HG03354 (cell line): Measurements from ENCODE around the gene MRPL36.

Experiments
- ATAC-seq: cut with Tn5 transposase; IDR thresholded peaks from one replicate; pipeline ENCODE4 v1.9.1; 2021; ENCODE audit warnings: mild to moderate bottlenecking; ENCODE audit not compliant: unreplicated experiment, poor library complexity, severe bottlenecking

Gene MRPL36

DNA sequence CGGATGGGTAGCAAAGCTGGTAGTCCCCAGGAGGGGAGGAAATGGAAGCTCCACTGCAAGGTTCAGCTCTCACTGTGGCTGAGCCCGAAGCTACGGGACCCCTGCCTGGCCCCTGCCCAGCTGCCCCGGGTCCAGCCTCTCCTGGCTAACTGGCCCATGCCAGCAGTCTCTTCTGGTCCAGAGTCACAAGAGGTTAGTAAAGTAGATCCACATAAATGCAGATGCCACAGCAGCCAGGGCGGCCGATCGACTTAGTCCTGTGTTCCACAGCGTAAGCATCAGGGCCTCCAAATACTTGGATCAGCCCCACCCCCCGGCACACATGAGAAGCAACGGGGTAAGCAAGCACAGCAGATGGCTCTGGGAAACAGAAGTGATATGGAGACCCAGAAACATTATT is 42.1 kb downstream of the MRPL36 start:
- no peak for ATAC-seq

DNA sequence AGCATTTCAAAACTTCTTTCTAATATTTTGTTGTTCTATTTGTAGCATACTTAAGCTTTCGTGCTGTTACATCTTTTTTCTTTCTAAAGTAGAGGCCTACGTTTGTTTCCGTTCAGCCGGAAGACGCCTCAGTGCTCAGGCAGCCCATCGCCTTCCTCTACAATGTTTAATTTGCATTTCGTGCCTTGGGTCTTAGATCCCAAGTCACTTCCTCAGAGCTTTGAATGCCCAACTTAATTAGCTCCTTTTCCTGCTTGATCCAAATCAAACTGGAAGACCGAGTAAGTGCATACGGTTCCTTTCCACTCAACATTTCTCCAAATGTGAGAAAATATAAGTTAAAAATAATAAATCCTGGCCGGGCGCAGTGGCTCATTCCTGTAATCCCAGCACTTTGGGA is 43.2 kb downstream of the MRPL36 start:
- no peak for ATAC-seq

DNA sequence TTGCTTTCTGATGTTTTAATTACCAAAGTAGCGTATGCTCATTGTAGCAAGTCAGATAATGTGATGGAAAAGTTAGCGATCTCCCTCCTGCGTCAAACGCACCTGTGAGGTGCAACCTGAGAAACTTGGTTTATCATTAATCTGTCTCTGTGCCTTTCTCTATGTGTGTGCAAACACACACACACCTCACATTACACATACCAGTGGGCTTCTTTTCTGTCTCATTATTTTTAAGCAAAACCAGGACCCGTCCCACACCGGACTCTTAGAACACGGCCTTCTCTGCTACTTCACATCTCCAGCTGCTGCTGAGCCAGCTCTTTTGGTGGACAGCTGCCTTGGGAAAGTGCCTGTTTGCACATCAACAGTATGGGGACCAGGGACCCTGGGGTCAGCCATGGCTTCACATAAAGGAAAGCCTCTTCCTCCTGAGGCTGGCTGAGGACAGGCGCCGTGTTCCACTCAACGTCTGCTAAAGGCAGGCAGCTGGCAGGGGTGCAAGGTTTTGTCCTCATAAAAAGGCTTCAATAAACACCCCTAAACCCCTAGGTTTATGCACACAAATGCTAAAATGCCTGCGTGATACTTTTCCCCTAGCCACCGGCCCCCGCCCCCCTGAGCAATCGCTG is 44.2 kb downstream of the MRPL36 start:
- ATAC-seq: no peak

DNA sequence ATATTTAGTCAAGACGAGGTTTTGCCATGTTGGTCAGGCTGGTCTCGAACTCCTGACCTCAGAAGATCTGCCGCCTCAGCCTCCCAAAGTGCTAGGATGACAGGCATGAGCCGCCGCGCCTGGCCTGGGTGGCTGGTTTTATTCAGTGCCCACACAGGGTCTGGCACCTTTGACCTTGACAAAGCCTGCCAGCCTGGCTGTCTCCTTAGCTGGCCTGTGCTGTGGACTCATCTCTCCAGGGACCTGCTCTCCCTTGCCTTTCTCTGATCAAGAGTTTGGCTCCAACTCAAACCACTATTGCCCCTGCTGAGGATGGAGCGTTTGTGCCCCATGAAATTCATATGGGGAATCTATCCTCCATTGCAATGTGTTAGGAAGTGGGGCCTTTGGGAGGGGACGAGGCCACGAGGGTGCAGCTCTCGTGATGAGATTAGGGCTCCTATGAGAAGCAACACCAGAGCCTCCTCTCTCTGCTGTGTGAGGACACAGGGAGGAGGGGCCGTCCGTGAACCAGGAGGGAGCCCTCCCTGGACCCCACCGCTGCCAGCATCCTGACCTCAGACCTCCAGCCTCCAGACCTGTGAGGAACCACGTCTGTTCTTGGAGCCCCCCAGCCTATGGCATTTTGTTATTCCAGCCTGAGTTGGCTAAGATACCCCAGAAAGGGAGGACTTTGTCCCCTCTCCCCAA is 45.0 kb downstream of the MRPL36 start:
- no peak for ATAC-seq

DNA sequence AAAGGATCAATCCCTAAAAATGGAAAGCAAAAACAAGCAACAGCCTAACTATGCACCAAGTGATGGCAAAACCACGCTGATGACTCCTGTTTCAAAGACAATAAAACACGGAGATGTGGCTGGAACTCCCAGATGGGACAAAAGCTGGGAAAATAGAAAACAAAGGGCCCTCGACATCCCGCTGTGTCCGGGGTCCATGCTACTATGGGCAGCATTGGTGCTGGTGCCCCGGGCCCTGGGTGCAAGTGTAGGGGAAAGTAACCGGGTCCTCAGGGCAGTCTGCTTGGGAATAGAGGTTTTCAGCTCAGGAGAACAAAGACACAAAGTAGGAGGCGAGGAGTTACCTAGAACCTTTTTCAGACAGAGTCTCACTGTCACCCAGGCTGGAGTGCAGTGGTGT is 46.1 kb downstream of the MRPL36 start:
- ATAC-seq: no peak

DNA sequence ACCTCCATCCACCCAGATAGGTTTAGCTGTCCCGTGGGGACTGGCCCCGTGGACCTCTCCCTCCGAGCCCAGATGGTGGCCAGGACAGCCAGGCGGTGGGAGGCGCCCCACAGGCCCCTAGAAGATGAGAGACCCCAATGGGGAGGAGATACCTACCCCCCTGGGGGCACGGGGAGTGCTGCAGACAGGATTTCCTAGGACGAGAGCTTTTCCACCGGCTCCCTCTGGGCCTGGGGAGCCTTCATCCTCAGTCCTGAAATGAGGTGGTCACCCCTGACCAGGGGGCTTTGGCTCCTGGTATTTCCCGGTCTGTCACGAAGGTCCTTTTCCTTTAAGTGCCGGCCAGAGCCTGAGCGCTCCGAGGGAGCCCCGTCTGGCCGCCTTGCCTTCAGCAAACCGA is 46.8 kb downstream of the MRPL36 start:
- ATAC-seq: no peak

DNA sequence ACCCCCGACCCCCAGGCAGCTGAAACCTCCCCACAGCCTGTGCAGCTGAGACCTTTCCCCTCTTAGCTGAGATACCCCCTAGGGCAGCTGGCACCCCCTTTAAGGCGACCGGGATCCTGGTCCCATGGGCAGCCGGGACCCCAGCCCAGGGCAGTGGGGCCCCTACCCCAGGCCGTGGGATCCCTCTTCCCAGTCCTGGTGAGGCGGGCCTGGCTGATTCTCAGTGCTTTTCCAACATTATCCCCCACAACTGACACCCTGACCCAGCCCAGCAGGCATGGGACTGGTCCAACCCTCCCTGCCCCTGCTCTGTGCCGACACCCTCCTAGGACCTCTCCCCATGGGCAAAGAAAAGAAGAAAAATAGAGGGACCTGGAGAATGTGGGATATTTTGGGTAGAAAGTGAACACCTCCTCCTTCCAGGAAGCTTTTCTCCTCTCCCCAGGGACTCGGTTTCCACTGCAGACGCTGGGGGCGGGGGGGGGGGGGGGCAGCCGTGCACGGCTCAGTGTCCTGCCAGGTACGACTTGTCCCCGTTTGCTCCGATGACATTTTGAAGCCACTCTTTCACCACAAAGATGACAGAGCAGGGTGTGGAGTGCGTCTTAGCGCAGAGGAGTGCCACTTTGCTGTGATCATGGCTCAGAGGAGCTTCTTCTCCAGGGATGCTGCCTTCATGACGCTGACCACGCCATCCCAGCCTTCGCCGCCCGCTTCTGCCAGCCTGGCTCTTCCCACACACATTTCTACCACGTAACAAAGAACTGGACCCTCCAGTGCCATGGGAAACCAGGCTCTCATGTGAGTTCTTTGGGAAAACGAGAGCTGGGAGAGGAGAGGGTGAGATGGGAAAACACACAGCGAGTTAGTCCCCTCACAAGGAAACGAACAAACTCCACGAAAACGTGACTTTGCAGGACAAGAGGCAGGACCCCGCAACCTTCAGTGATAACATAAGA is 47.5 kb downstream of the MRPL36 start:
- ATAC-seq: no peak

DNA sequence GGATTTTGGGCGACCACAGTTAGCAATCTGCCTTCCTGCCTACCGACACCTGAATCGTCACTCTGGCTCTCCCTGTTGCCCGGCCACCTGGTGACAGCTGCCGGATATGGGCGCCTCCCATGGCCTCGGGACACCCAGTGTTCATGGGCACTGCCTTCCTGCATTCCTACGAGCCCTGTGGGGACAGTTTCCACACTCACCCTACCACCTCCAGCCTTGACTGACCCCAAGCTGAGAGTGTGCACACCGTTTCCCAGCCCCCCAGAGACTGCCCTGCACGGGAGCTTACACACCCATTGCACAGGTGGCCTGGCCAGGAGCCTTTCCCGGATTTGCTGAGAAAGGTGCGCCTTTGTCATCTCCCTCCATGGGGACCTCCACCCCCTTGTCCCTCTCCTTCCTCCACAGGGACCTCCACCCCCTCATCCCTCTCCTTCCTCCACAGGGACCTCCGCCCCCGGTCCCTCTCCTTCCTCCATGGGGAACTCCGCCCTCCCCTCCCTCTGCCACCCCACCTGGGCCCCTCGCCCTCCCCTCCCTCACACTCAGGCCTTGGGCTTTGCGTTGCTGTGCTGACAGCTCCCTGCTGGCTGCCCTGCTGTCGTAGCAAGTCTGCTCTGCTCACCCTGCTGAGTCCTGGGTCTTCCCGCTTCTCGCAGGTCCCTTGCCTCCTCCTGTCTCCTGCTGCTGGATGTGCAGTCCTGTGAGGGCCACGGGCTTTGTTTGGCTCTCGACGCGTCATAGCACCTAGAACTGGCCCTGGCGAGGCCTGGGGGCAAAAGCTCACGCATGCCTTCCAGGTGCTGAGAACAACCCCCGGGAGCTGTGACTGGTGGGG is 48.4 kb downstream of the MRPL36 start:
- no peak for ATAC-seq

DNA sequence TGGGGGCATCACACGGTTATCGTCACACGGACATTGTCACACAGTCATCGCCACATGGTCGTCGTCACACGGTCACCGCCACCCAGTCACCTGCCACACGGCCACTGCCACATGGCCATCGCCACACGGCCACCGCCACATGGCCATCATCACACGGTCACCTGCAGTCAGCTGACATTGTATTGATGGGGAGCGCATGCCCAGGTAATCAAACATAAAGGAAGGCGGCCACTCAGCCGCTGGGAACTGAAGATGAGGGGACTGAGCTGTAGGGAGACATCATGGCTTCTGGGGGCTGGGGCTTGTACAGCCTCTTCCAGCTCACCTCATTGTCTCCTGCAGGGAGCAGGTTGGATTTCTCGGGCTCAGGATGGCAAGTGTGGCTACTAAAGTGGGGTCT is 49.2 kb downstream of the MRPL36 start:
- ATAC-seq: no peak

DNA sequence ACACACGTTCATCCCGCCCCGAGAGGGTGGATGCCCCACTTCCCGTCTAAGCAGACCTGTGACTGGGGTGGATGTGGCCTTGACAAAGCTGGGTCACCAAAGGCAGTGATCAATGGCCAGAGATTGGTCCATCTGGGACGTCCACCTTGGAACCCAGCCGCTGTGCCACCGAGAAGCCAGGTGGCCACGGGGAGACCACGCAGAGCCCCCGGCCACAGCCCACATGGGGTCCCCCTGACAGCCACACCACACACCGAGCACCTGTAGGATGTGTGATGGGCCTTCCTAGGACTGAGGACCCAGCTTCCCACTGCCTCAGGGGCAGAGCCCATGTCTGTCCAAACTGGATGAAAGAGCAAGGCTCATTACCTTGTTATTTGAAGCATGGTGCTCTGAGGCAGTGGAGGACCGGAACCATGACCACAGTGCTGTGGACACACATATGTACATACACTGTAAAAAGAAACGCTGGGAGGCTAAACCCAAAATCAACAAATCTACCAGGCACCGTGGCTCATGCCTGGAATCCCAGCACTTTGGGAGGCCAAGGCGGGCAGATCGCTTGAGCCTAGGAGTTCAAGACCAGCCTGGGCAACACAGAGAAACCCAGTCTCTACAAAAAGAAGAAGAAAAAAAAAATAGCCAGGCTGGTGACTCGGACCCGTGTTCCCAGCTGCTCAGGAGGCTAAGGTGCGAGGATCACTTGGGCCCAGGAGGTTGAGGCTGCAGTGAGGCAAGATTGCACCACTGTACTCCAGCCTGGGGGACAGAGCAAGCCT is 50.1 kb downstream of the MRPL36 start:
- ATAC-seq: no peak

DNA sequence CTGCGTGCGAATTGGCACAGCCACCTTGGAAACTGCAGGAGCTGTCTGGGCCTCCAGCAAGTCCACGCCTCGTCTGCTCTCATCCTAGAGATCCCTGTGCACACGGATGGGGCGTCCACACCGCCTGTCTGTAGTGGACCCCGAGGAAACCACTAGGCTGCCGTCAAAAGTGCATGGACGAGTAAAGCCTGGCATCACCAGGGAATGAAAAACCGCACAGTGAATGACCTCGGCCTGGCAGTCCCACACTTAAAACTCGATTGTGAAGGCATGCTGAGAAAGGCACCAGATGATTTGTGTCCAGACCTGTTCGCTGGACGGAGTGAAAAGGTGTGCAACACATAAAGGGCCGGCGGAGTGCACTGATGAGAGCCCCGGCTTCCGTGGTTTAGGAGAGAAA is 50.8 kb downstream of the MRPL36 start:
- no peak for ATAC-seq
